A549 (cell line): ENCODE measurements around the gene KRT72.
"Not testable (repeated sequence)": the region's sequence is repeated elsewhere in the genome, so short reads cannot be mapped to it uniquely, and the experiment has no call there.

Experiments
- CHD2 ChIP-seq: fragments of 150-350 bp; IDR thresholded peaks from 2 replicates; pipeline ENCODE4 v1.6.1; 2014; ENCODE audit warnings: low read length; ENCODE audit not compliant: partially characterized antibody
- CTCF ChIP-seq: fragments of >200 bp; sonication (Bioruptor Twin); formaldehyde crosslinking; IDR thresholded peaks from 3 replicates; pipeline ENCODE4 v1.5.1; 2016
- ELK1 ChIP-seq: fragments of 150-350 bp; IDR thresholded peaks from 2 replicates; pipeline ENCODE4 v1.6.1; 2014; ENCODE audit warnings: low read depth, mild to moderate bottlenecking, low read length
- EP300 ChIP-seq, 2 experiments: fragments of >200 bp; sonication (Bioruptor Twin); formaldehyde crosslinking; IDR thresholded peaks; 2 replicates in 1 of 2; 3 replicates in 1 of 2; pipeline ENCODE4 v1.6.1; 2016 to 2017
- ESRRA ChIP-seq: fragments of 150-350 bp; IDR thresholded peaks from 2 replicates; pipeline ENCODE4 v1.6.1; 2014; ENCODE audit warnings: mild to moderate bottlenecking, low read length, borderline replicate concordance
- HOXA7 ChIP-seq: fragments of 250-450 bp; sonication (Bioruptor Pico); IDR thresholded peaks from 2 replicates; pipeline ENCODE4 v1.5.0; 2020; ENCODE audit warnings: mild to moderate bottlenecking, moderate library complexity
- MAFK ChIP-seq: fragments of 450-650 bp; IDR thresholded peaks from 2 replicates; pipeline ENCODE4 v1.6.1; 2014; ENCODE audit not compliant: partially characterized antibody
- MAX ChIP-seq: IDR thresholded peaks from 2 replicates; pipeline ENCODE4 v1.6.1; 2012
- POLR2A ChIP-seq: IDR thresholded peaks from 2 replicates; pipeline ENCODE4 v1.6.1; 2012; ENCODE audit warnings: mild to moderate bottlenecking, low read length
- RCOR1 ChIP-seq: fragments of 150-350 bp; IDR thresholded peaks from 2 replicates; pipeline ENCODE4 v1.6.1; 2014; ENCODE audit warnings: antibody characterized with exemption, low read length, low read depth
- REST ChIP-seq: fragments of 200-600 bp; sonication (generic); IDR thresholded peaks from 2 replicates; pipeline ENCODE4 v1.6.1; 2016; ENCODE audit warnings: antibody characterized with exemption, mild to moderate bottlenecking, moderate library complexity
- RFX5 ChIP-seq: fragments of 450-650 bp; IDR thresholded peaks from 2 replicates; pipeline ENCODE4 v1.7.1; 2014; ENCODE audit warnings: antibody characterized with exemption, mild to moderate bottlenecking, moderate library complexity
- SREBF2 ChIP-seq: fragments of 450-650 bp; IDR thresholded peaks from 2 replicates; pipeline ENCODE4 v1.6.1; 2014; ENCODE audit warnings: mild to moderate bottlenecking, moderate library complexity

- TF ChIP-seq CTCF; HOXA7 (CRISPR knock-in tag); SREBF2; MAFK; EP300 (IDR thresholded peaks at IDR 0.05); CHD2; REST; RFX5; POLR2A; MAX; ESRRA; ELK1; RCOR1: not testable (repeated sequence)
These were observed 7.0 kb downstream of the KRT72 start for GRCh38 chr12:52594237-52594636.
